DOHH2 (cell line): ENCODE measurements around the gene TMEM18.

ENCODE experiments used
- H3F3A ChIP-seq: fragments of 200-600 bp; sonication (generic), shearing (Covaris generic); 2 replicates; pipeline ENCODE4 v1.6.0; 2016; ENCODE audit warnings: antibody characterized with exemption, mild to moderate bottlenecking; ENCODE audit not compliant: control insufficient read depth, insufficient read depth
- H3K27ac ChIP-seq: fragments of 200-600 bp; sonication (generic); 2 replicates; pipeline ENCODE4 v1.5.1; 2014; ENCODE audit warnings: low read depth, mild to moderate bottlenecking, low read length, moderate library complexity
- H3K27me3 ChIP-seq: fragments of 200-600 bp; sonication (generic); 2 replicates; pipeline ENCODE4 v1.6.1; 2014; ENCODE audit warnings: mild to moderate bottlenecking, low read length, mixed read lengths; ENCODE audit not compliant: control insufficient read depth
- H3K36me3 ChIP-seq: fragments of 200-600 bp; sonication (generic); 2 replicates; pipeline ENCODE4 v1.6.1; 2014; ENCODE audit warnings: mild to moderate bottlenecking, low read length, moderate library complexity, mixed read lengths; ENCODE audit not compliant: control insufficient read depth
- H3K4me1 ChIP-seq: fragments of 200-600 bp; sonication (generic); 2 replicates; pipeline ENCODE4 v1.6.1; 2014; ENCODE audit warnings: mild to moderate bottlenecking, low read length, mixed read lengths; ENCODE audit not compliant: control insufficient read depth
- H3K4me2 ChIP-seq: fragments of 200-600 bp; sonication (generic); 2 replicates; pipeline ENCODE4 v1.6.0; 2014; ENCODE audit warnings: mild to moderate bottlenecking, low read length, moderate library complexity
- H3K4me3 ChIP-seq: fragments of 200-600 bp; sonication (generic); 2 replicates; pipeline ENCODE4 v1.5.1; 2014; ENCODE audit warnings: mild to moderate bottlenecking, low read length, mixed read lengths
- H3K79me2 ChIP-seq: fragments of 200-600 bp; sonication (generic); 2 replicates; pipeline ENCODE4 v1.6.1; 2014; ENCODE audit warnings: mild to moderate bottlenecking, low read length, mixed read lengths; ENCODE audit not compliant: control insufficient read depth
- H3K9me2 ChIP-seq: fragments of 200-600 bp; sonication (generic); replicated peaks from 2 replicates; pipeline ENCODE4 v1.6.1; 2014; ENCODE audit warnings: mild to moderate bottlenecking, low read length, mixed read lengths; ENCODE audit not compliant: control insufficient read depth
- H3K9me3 ChIP-seq: fragments of 200-600 bp; sonication (generic); 2 replicates; pipeline ENCODE4 v1.6.1; 2014; ENCODE audit warnings: antibody characterized with exemption, low read length, mixed read lengths; ENCODE audit not compliant: control insufficient read depth, insufficient read depth
- H4K20me1 ChIP-seq: fragments of 200-600 bp; sonication (generic); 2 replicates; pipeline ENCODE4 v1.6.0; 2014; ENCODE audit warnings: low read depth, mild to moderate bottlenecking, antibody characterized with exemption, low read length, moderate library complexity; ENCODE audit not compliant: control insufficient read depth, insufficient read depth
- EZH2phosphoT487 ChIP-seq: fragments of 200-600 bp; sonication (generic); IDR thresholded peaks from 2 replicates; pipeline ENCODE4 v1.6.1; 2017; ENCODE audit warnings: borderline replicate concordance, mild to moderate bottlenecking, antibody characterized with exemption, low read length, moderate library complexity, mixed read lengths
- TF ChIP-seq, protein P1 (sequence below): fragments of 200-600 bp; sonication (generic); IDR thresholded peaks from one replicate; pipeline ENCODE4 v1.5.1; 2014; ENCODE audit warnings: antibody characterized with exemption, mild to moderate bottlenecking, low read depth, low read length; ENCODE audit not compliant: poor library complexity, severe bottlenecking

Gene TMEM18

DNA sequence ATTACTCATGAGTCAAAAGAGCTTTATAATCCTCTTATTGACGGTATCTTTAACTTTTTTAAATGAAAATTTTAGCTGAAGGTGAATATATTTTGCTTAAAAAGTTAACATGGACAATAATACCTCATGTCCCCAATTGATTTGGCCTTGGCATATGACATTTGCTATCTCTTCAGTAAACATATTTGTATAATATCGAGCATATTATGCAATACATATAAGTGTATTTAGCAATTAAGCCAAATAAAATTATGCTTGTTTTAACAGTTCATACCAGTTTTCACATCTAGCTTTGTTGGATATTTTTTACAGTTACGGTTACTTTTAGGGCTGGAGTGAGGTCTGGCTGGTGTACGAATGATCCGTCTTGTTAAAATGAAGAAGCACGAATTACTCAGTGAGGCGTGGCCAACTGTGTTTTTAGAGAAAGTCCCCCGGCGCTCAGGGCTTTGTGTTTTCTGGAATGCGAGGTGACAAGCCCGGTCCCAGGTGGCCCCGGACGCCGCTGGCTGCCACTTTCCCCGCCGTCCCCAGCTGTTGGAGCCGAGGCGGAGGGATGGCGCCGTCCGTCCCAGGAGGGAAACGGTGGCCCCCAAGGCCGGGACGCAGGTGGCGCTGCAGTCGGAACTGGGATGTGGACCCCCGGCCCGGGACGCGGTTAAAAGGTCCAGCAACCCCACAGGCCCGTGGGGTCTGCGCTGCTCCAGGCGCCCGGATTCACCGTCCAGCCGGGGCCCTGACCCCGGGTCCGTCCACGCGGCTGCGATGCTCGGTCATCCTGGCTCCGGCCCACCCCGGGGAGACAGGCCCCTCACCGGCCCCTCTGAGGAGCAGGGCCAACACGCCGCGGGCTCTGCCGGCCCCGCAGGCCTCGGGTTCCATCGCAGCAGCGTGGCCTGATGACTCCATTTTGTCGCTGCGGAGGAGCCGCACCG lies 41.3 kb downstream of the TMEM18 start:
- no peaks in the 10 kb centered on the region for H3K27me3 ChIP-seq
- no peaks in the 10 kb centered on the region for H4K20me1 ChIP-seq
- no peaks in the 10 kb centered on the region for H3F3A ChIP-seq
- no peaks in the 10 kb centered on the region for H3K36me3 ChIP-seq
- no peaks in the 10 kb centered on the region for H3K9me3 ChIP-seq
- no peak overlapping the region for H3K4me2 ChIP-seq
- no peak overlapping the region for H3K4me3 ChIP-seq
- no peak for TF ChIP-seq EZH2phosphoT487
- TF ChIP-seq, protein P1, sequence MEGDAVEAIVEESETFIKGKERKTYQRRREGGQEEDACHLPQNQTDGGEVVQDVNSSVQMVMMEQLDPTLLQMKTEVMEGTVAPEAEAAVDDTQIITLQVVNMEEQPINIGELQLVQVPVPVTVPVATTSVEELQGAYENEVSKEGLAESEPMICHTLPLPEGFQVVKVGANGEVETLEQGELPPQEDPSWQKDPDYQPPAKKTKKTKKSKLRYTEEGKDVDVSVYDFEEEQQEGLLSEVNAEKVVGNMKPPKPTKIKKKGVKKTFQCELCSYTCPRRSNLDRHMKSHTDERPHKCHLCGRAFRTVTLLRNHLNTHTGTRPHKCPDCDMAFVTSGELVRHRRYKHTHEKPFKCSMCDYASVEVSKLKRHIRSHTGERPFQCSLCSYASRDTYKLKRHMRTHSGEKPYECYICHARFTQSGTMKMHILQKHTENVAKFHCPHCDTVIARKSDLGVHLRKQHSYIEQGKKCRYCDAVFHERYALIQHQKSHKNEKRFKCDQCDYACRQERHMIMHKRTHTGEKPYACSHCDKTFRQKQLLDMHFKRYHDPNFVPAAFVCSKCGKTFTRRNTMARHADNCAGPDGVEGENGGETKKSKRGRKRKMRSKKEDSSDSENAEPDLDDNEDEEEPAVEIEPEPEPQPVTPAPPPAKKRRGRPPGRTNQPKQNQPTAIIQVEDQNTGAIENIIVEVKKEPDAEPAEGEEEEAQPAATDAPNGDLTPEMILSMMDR = no peak
- no peaks in the 10 kb centered on the region for H3K4me1 ChIP-seq
- no peaks in the 10 kb centered on the region for H3K9me2 ChIP-seq
- H3K27ac ChIP-seq = no peak overlapping the region
- no peaks in the 10 kb centered on the region for H3K79me2 ChIP-seq

DNA sequence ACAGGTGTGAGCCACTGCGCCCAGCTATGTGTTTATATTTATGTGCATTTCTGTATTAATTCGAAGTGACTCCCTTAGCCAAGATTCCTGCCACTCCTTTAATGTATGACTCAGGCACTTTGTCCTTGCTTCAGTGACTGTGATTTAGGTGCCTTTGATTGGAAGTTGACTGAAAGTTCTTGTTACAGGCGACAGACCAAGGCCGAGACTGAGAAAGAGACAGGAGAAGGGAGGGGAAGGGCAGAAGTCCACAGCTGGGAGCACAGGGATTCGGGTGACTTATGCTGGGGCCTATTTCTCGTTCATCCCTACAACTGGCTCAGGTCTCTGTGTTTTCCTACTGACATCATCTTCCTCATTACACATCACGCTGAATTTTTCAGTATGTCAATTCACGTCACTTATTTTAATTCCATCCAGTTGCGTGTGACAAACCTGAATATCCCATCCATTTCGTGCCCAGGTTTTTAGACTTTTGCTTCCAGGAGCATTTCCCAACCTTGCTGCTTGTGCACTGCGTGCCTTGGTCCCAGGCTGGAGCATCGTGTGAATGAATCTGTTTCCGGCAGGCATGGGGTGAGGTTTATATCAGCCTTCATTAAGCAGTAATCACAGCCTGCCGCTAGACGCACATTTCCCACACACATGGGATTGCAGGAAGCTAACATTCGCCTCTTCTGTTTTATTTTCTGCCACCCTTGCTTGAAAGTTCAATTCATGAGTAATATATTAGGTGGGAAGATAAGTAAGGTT lies 42.4 kb downstream of the TMEM18 start:
- no peaks in the 10 kb centered on the region for H4K20me1 ChIP-seq
- H3K27ac ChIP-seq = no peak overlapping the region
- H3K4me2 ChIP-seq = no peak overlapping the region
- no peaks in the 10 kb centered on the region; the same call in 1 of the 2 replicates for H3F3A ChIP-seq
- H3K9me3 ChIP-seq = no peaks in the 10 kb centered on the region
- H3K79me2 ChIP-seq = no peaks in the 10 kb centered on the region
- H3K4me3 ChIP-seq = no peak overlapping the region
- H3K36me3 ChIP-seq = no peaks in the 10 kb centered on the region
- H3K27me3 ChIP-seq = no peaks in the 10 kb centered on the region
- H3K4me1 ChIP-seq = no peaks in the 10 kb centered on the region
- no peaks in the 10 kb centered on the region for H3K9me2 ChIP-seq
- TF ChIP-seq, protein P1 = no peak
- TF ChIP-seq EZH2phosphoT487 = no peak

GRCh38 chr2:634041-634440 lies 43.2 kb downstream of the TMEM18 start:
- Histone ChIP-seq H3K9me2 (no peaks in the 10 kb centered on the region), H3F3A (no peaks in the 10 kb centered on the region; the same call in 1 of the 2 replicates), H3K27me3 (no peaks in the 10 kb centered on the region), H3K79me2 (no peaks in the 10 kb centered on the region), H3K27ac (no peak overlapping the region), H3K4me1 (no peaks in the 10 kb centered on the region), H3K9me3 (no peaks in the 10 kb centered on the region), H3K4me2 (no peak overlapping the region), H3K36me3 (no peaks in the 10 kb centered on the region), H4K20me1 (no peaks in the 10 kb centered on the region), H3K4me3 (no peak overlapping the region)
- no peak for TF ChIP-seq EZH2phosphoT487
- TF ChIP-seq, protein P1 = no peak
